ENCODE data around the gene FAM13B.

DNA sequence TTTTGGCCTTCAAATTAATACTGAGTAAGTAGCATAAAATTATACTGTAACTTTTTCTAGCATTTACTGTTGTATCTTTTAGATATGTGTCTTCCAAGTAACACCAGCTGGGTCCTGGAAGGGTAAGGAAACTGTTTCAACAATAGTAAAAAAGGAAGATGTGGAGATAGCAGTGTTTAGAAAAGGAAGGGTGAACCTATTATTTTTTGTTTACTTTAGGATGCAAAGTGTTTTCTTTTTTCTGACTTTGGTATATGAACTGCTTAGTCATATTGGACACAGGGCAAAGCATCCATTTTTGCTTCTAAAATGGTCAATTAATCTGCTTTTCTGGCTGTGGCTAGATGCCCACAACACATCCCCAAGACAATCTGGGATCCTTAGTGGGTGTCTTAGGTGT lies 138.3 kb downstream of the FAM13B start:
- TF ChIP-seq EZH2 (IDR thresholded peaks at IDR 0.05) (no peak), POLR2AphosphoS5 (IDR thresholded peaks at IDR 0.05; ENCODE audit: borderline replicate concordance, low read depth, low read length) (no peak), FOXP2 (optimal IDR thresholded peaks at IDR 0.05; ENCODE audit: control extremely low read depth, extremely low read length, insufficient read depth) (no peak)
